ENCODE measurements around the gene SLX4. TPM values are rescaled to one million over a fixed set of nuclear protein-coding genes. Genes with fewer than 3 reads are reported as not detected.

The SLX4 gene
- total RNA-seq, 1 experiment from 2014 or later, result 15.5 TPM

DNA sequence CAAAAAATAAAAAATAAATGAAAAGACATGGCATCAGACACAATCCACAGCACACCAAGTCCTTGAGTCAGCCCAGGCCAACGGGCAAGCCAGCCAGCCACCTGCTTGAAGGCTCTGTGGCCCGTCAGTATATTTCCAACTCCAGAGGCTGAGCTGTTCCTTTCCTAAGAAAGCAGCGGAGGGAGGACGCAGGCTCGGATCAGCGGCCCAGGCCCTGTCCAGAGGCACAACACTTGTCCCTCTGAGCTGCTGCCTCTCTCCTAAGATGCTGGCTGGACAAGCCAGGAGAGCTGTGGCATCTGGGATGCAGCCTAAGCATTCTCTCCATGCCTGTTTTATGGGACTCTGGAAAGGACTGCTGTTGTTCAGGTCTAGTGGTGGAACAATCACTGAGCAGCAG, 19.4 kb downstream of the SLX4 start:
- Histone ChIP-seq H3K9me3 (ENCODE audit: control insufficient read depth, insufficient read depth, low read depth, low read length) (no peaks in the 10 kb centered on the region), H3K36me3 (ENCODE audit: control insufficient read depth, insufficient read depth, low read length) (no peaks in the 10 kb centered on the region), H3K27ac (ENCODE audit: low read length) (no peak overlapping the region), H3K27me3 (ENCODE audit: control insufficient read depth, insufficient read depth, low read length) (no peaks in the 10 kb centered on the region), H3K4me3 (ENCODE audit: low read depth in 2 of 2, low read length in 2 of 2) (no peak overlapping the region), H3K4me1 (ENCODE audit: control insufficient read depth, insufficient read depth, low read length) (no peaks in the 10 kb centered on the region)
- no TSS peak for BruUV-seq (replicated peaks)
- ChIA-PET POLR2A (no interaction called here), CTCF (no interaction called here)
- no peak for DNase-seq (ENCODE audit: low read depth, low spot score)
- in situ Hi-C loops (cut with HindIII; ENCODE audit: low pct_unique_long_range_greater_than_20kb, low sequenced_read_pairs), result no loop called here
- no peak for ATAC-seq
- TF ChIP-seq SIN3A (IDR thresholded peaks at IDR 0.05; ENCODE audit: borderline replicate concordance, insufficient read depth, low read depth, low read length) (no peak), CTCF (IDR thresholded peaks at IDR 0.05) (no peak), TCF7L2 (IDR thresholded peaks at IDR 0.05; ENCODE audit: low read depth, low read length) (no peak), POLR2AphosphoS5 (IDR thresholded peaks at IDR 0.05; ENCODE audit: low read depth, low read length) (no peak)
- TF ChIP-seq, protein P1, sequence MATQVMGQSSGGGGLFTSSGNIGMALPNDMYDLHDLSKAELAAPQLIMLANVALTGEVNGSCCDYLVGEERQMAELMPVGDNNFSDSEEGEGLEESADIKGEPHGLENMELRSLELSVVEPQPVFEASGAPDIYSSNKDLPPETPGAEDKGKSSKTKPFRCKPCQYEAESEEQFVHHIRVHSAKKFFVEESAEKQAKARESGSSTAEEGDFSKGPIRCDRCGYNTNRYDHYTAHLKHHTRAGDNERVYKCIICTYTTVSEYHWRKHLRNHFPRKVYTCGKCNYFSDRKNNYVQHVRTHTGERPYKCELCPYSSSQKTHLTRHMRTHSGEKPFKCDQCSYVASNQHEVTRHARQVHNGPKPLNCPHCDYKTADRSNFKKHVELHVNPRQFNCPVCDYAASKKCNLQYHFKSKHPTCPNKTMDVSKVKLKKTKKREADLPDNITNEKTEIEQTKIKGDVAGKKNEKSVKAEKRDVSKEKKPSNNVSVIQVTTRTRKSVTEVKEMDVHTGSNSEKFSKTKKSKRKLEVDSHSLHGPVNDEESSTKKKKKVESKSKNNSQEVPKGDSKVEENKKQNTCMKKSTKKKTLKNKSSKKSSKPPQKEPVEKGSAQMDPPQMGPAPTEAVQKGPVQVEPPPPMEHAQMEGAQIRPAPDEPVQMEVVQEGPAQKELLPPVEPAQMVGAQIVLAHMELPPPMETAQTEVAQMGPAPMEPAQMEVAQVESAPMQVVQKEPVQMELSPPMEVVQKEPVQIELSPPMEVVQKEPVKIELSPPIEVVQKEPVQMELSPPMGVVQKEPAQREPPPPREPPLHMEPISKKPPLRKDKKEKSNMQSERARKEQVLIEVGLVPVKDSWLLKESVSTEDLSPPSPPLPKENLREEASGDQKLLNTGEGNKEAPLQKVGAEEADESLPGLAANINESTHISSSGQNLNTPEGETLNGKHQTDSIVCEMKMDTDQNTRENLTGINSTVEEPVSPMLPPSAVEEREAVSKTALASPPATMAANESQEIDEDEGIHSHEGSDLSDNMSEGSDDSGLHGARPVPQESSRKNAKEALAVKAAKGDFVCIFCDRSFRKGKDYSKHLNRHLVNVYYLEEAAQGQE (IDR thresholded peaks at IDR 0.05; ENCODE audit: insufficient read depth in 1 of 2, low read depth in 2 of 2, low read length in 1 of 2), result no peak
- intact Hi-C loops (cut with micrococcal nuclease; ENCODE audit: unreplicated experiment), result no loop called here

- Histone ChIP-seq H3K27me3 (ENCODE audit: control insufficient read depth, insufficient read depth, low read length) (no peaks in the 10 kb centered on the region), H3K36me3 (ENCODE audit: control insufficient read depth, insufficient read depth, low read length) (no peaks in the 10 kb centered on the region), H3K27ac (ENCODE audit: low read length) (no peak overlapping the region), H3K9me3 (ENCODE audit: control insufficient read depth, insufficient read depth, low read depth, low read length) (no peaks in the 10 kb centered on the region), H3K4me3 (ENCODE audit: low read depth in 2 of 2, low read length in 2 of 2) (no peak overlapping the region), H3K4me1 (ENCODE audit: control insufficient read depth, insufficient read depth, low read length) (no peaks in the 10 kb centered on the region)
- DNase-seq (ENCODE audit: low read depth, low spot score) (no peak), ATAC-seq (no peak)
- no TSS peak for BruUV-seq (replicated peaks)
- intact Hi-C loops (cut with micrococcal nuclease; ENCODE audit: unreplicated experiment) (no loop called here), in situ Hi-C loops (cut with HindIII; ENCODE audit: low pct_unique_long_range_greater_than_20kb, low sequenced_read_pairs) (no loop called here)
- POLR2A ChIA-PET, result no interaction called here
- CTCF ChIA-PET, result no interaction called here
- TF ChIP-seq, protein P1 (IDR thresholded peaks at IDR 0.05; ENCODE audit: insufficient read depth in 1 of 2, low read depth in 2 of 2, low read length in 1 of 2), result no peak
- TF ChIP-seq TCF7L2 (IDR thresholded peaks at IDR 0.05; ENCODE audit: low read depth, low read length) (no peak), SIN3A (IDR thresholded peaks at IDR 0.05; ENCODE audit: borderline replicate concordance, insufficient read depth, low read depth, low read length) (no peak), CTCF (IDR thresholded peaks at IDR 0.05) (no peak), POLR2AphosphoS5 (IDR thresholded peaks at IDR 0.05; ENCODE audit: low read depth, low read length) (no peak)
Measured at GRCh38 chr16:3591436-3591803, 20.0 kb downstream of the SLX4 start.
